H54 (cell line): Measurements from ENCODE around the gene TRAFD1.

Source experiments
- DNase-seq: peaks from one replicate; pipeline ENCODE4 v3.0.0; 2011; ENCODE audit warnings: low spot score, mixed read lengths; ENCODE audit not compliant: insufficient read length
- FAIRE-seq: peaks from 3 replicates; lab custom pipeline; 2011; peaks lifted over from hg19 to GRCh38; lab: Jason Lieb, UNC
- POLR2A ChIP-seq: IDR thresholded peaks from 2 replicates; pipeline ENCODE4 v1.6.1; 2011; ENCODE audit warnings: low read depth, mild to moderate bottlenecking, low read length

The TRAFD1 gene

GRCh38 chr12:112180422-112180821 lies 55.1 kb downstream of the TRAFD1 start:
- TF ChIP-seq POLR2A = no peak
- FAIRE-seq (no peak), DNase-seq (no peak)

- TF ChIP-seq POLR2A = no peak
- DNase-seq = no peak
- FAIRE-seq = no peak
Measured at GRCh38 chr12:112182499-112182898, 57.1 kb downstream of the TRAFD1 start.

- FAIRE-seq = no peak
- peak; percentile 34 for DNase-seq
- TF ChIP-seq POLR2A = no peak
Measured at GRCh38 chr12:112183141-112184021, 58.0 kb downstream of the TRAFD1 start.

- DNase-seq (no peak), FAIRE-seq (no peak)
- TF ChIP-seq POLR2A = no peak
Measured at GRCh38 chr12:112184056-112184887, 58.9 kb downstream of the TRAFD1 start.

- no peak for TF ChIP-seq POLR2A
- DNase-seq (no peak), FAIRE-seq (no peak)
Measured at GRCh38 chr12:112185093-112185923, 59.9 kb downstream of the TRAFD1 start.

GRCh38 chr12:112188130-112188830 lies 62.9 kb downstream of the TRAFD1 start:
- DNase-seq = no peak
- no peak for TF ChIP-seq POLR2A
- FAIRE-seq = no peak

- DNase-seq (no peak), FAIRE-seq (no peak)
- no peak for TF ChIP-seq POLR2A
Measured at GRCh38 chr12:112190231-112191025, 65.1 kb downstream of the TRAFD1 start.

GRCh38 chr12:112191201-112191600 lies 65.8 kb downstream of the TRAFD1 start:
- TF ChIP-seq POLR2A = no peak
- DNase-seq = no peak
- no peak for FAIRE-seq

- DNase-seq = no peak
- no peak for FAIRE-seq
- no peak for TF ChIP-seq POLR2A
Measured at GRCh38 chr12:112191840-112192321, 66.5 kb downstream of the TRAFD1 start.

- no peak for TF ChIP-seq POLR2A
- FAIRE-seq (no peak), DNase-seq (no peak)
Measured at GRCh38 chr12:112192475-112192874, 67.1 kb downstream of the TRAFD1 start.

- FAIRE-seq = no peak
- TF ChIP-seq POLR2A = no peak
- no peak for DNase-seq
Measured at GRCh38 chr12:112194601-112195247, 69.4 kb downstream of the TRAFD1 start.

- TF ChIP-seq POLR2A = no peak
- no peak for FAIRE-seq
- no peak for DNase-seq
Measured at GRCh38 chr12:112196196-112196875, 71.0 kb downstream of the TRAFD1 start.
